Tibial nerve (tissue), 4 donors: ENCODE results near the gene ZNF813.

Experiments
- EP300 ChIP-seq, 2 donors: sonication (generic); formaldehyde crosslinking; IDR thresholded peaks; one replicate each; pipeline ENCODE4 v1.6.1; 2017; ENCODE audit warnings: antibody characterized with exemption in 2 of 2, mild to moderate bottlenecking in 1 of 2
- POLR2A ChIP-seq, 2 donors: fragments of 450-650 bp; IDR thresholded peaks; one replicate each; pipeline ENCODE4 v1.6.1; 2017; ENCODE audit warnings: antibody characterized with exemption in 2 of 2, mild to moderate bottlenecking in 2 of 2, moderate library complexity in 2 of 2
- TF ChIP-seq, protein P1 (sequence below), 5 experiments: fragments of 200-600 bp in 3 of 5; fragments of 450-650 bp in 2 of 5; sonication (generic) in 3 of 5; IDR thresholded peaks; one replicate each; pipeline ENCODE4 v1.5.1; 2016 to 2019; ENCODE audit warnings: antibody characterized with exemption in 5 of 5, mild to moderate bottlenecking in 3 of 5, moderate library complexity in 2 of 5

DNA sequence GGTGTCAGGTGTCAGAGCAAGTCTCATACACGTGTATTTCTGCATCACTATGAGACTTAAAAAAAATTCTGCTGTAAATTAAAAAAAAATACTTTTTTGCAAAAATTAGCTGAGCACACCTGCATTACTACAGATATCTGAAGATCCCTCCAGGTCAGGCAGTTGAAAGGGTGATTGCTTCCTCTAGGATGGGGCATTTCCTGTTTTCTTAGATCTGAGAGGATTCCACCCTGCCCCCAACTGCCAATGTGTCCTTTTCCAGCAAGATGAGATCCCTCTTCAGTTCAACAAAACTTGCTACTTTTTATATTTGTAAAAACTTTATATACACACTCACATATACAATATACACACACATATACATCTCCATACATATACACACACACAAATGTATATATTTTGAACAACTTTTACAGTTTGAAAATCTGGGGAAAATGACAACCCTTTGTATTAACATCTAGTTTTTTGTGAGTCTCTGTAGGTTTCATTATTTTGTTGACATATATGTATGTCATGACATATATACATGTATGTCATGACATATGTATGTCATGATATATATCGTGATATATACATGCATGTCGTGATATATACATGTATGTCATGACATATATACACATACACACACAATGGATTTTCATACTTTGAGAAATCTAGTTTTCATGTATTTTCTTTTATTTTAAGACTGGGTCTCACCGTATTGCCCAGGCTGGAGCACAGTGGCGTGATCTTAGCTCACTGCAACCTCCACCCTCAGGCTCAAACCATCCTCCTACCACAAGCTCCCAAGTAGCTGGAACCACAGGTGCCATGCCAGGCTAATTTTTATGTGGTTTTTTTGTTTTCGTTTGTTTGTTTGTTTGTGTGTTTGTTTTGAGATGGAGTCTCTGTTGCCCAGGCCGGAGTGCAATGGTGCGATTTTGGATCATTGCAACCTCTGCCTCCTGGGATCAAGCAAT is 17.8 kb downstream of the ZNF813 start:
- TF ChIP-seq POLR2A (IDR thresholded peaks at IDR 0.05) (no peak), EP300 (IDR thresholded peaks at IDR 0.05) (no peak)
- TF ChIP-seq, protein P1, sequence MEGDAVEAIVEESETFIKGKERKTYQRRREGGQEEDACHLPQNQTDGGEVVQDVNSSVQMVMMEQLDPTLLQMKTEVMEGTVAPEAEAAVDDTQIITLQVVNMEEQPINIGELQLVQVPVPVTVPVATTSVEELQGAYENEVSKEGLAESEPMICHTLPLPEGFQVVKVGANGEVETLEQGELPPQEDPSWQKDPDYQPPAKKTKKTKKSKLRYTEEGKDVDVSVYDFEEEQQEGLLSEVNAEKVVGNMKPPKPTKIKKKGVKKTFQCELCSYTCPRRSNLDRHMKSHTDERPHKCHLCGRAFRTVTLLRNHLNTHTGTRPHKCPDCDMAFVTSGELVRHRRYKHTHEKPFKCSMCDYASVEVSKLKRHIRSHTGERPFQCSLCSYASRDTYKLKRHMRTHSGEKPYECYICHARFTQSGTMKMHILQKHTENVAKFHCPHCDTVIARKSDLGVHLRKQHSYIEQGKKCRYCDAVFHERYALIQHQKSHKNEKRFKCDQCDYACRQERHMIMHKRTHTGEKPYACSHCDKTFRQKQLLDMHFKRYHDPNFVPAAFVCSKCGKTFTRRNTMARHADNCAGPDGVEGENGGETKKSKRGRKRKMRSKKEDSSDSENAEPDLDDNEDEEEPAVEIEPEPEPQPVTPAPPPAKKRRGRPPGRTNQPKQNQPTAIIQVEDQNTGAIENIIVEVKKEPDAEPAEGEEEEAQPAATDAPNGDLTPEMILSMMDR (IDR thresholded peaks at IDR 0.05): no peak
